Hematopoietic multipotent progenitor cell treated with erythropoietin and hydrocortisone succinate and interleukin-3 and kit ligand, for 6 days (in vitro differentiated cells): ENCODE data around the gene KRT34.
"Not testable (repeated sequence)": the region's sequence is repeated elsewhere in the genome, so short reads cannot be mapped to it uniquely, and the experiment has no call there.

Experiments used
- DNase-seq: peaks from one replicate; pipeline ENCODE4 v3.0.0-alpha.2; 2015

KRT34 gene

GRCh38 chr17:41381943-41382342 is at the start of gene KRT34:
KRT34 (minus strand) TSS chr17:41382306; CDS start chr17:41382246, 60 bp downstream.
- not testable (repeated sequence) for DNase-seq

GRCh38 chr17:41430376-41430775 is 48.3 kb upstream of the KRT34 start:
- not testable (repeated sequence) for DNase-seq

- no peak for DNase-seq
Measured at GRCh38 chr17:41429667-41430066, 47.6 kb upstream of the KRT34 start.

- no peak for DNase-seq
Measured at GRCh38 chr17:41428591-41429291, 46.6 kb upstream of the KRT34 start.

- no peak for DNase-seq
Measured at GRCh38 chr17:41424111-41424635, 42.1 kb upstream of the KRT34 start, which contains the start of gene KRT37. KRT37 (minus strand) TSS chr17:41424585; CDS start chr17:41424523, 62 bp downstream.

GRCh38 chr17:41422586-41422985 is 40.5 kb upstream of the KRT34 start:
- DNase-seq = not testable (repeated sequence)

- no peak for DNase-seq
Measured at GRCh38 chr17:41421617-41422016, 39.5 kb upstream of the KRT34 start.

- no peak for DNase-seq
Measured at GRCh38 chr17:41421116-41421515, 39.0 kb upstream of the KRT34 start.

- DNase-seq = no peak
Measured at GRCh38 chr17:41420134-41420533, 38.0 kb upstream of the KRT34 start.

GRCh38 chr17:41419716-41420115 is 37.6 kb upstream of the KRT34 start:
- DNase-seq = no peak

GRCh38 chr17:41418116-41418860 is 36.2 kb upstream of the KRT34 start:
- DNase-seq = no peak

GRCh38 chr17:41417576-41418015 is 35.5 kb upstream of the KRT34 start:
- peak; percentile 23 for DNase-seq

- DNase-seq = no peak
Measured at GRCh38 chr17:41417127-41417526, 35.0 kb upstream of the KRT34 start.

- DNase-seq = no peak
Measured at GRCh38 chr17:41416479-41416878, 34.4 kb upstream of the KRT34 start.

GRCh38 chr17:41415833-41416335 is 33.8 kb upstream of the KRT34 start:
- no peak for DNase-seq

GRCh38 chr17:41415411-41415810 is 33.3 kb upstream of the KRT34 start:
- no peak for DNase-seq

GRCh38 chr17:41413982-41414381 is 31.9 kb upstream of the KRT34 start:
- DNase-seq = no peak

GRCh38 chr17:41413353-41413957 is 31.3 kb upstream of the KRT34 start:
- DNase-seq = no peak

GRCh38 chr17:41411072-41411840 is 29.1 kb upstream of the KRT34 start:
- no peak for DNase-seq

GRCh38 chr17:41407226-41407625 is 25.1 kb upstream of the KRT34 start:
- no peak for DNase-seq

- no peak for DNase-seq
Measured at GRCh38 chr17:41406205-41406604, 24.1 kb upstream of the KRT34 start.

- no peak for DNase-seq
Measured at GRCh38 chr17:41404024-41404671, 22.0 kb upstream of the KRT34 start.
